Stimulated activated CD4-positive, alpha-beta T cell treated with anti-CD3 and anti-CD28 coated beads, Interleukin-1b, Interleukin-23, amount 100 ng/mL, for 1 hour (primary cell): ENCODE results near the gene UACA.
"Not testable (repeated sequence)": the region's sequence is repeated elsewhere in the genome, so short reads cannot be mapped to it uniquely, and the experiment has no call there.

ENCODE experiments used
- DNase-seq, 2 donors: peaks; one replicate each; pipeline ENCODE4 v3.0.0-alpha.2; 2020; ENCODE audit warnings: low read depth in 2 of 2

UACA gene

GRCh38 chr15:70669006-70669602, 94.3 kb downstream of the UACA start:
- no peak for DNase-seq

GRCh38 chr15:70665599-70665998, 97.8 kb downstream of the UACA start:
- DNase-seq, result no peak

- no peak for DNase-seq
These were observed 98.9 kb downstream of the UACA start for GRCh38 chr15:70664494-70664893.

GRCh38 chr15:70663069-70663468, 100.3 kb downstream of the UACA start:
- not testable (repeated sequence) for DNase-seq

- no peak for DNase-seq
These were observed 103.7 kb downstream of the UACA start for GRCh38 chr15:70659662-70660061.

GRCh38 chr15:70658641-70659040, 104.7 kb downstream of the UACA start:
- DNase-seq, result no peak

- DNase-seq, result no peak
These were observed 109.9 kb downstream of the UACA start for GRCh38 chr15:70653426-70653825.

- no peak for DNase-seq
These were observed 111.0 kb downstream of the UACA start for GRCh38 chr15:70652341-70652740.

GRCh38 chr15:70651303-70651845, 112.0 kb downstream of the UACA start:
- DNase-seq, result no peak

GRCh38 chr15:70650567-70651302, 112.6 kb downstream of the UACA start:
- no peak for DNase-seq

GRCh38 chr15:70647396-70647795, 116.0 kb downstream of the UACA start:
- no peak for DNase-seq

GRCh38 chr15:70646169-70646568, 117.2 kb downstream of the UACA start:
- no peak for DNase-seq

GRCh38 chr15:70643783-70644125, 119.6 kb downstream of the UACA start:
- DNase-seq, result no peak

- DNase-seq, result no peak
These were observed 120.1 kb downstream of the UACA start for GRCh38 chr15:70643106-70643782.

GRCh38 chr15:70636540-70637165, 126.7 kb downstream of the UACA start:
- no peak for DNase-seq

- no peak for DNase-seq
These were observed 127.5 kb downstream of the UACA start for GRCh38 chr15:70635895-70636294.

GRCh38 chr15:70633991-70634390, 129.4 kb downstream of the UACA start:
- no peak for DNase-seq

- DNase-seq, result no peak
These were observed 130.1 kb downstream of the UACA start for GRCh38 chr15:70633103-70633831.

- no peak for DNase-seq
These were observed 130.8 kb downstream of the UACA start for GRCh38 chr15:70632491-70633102.

GRCh38 chr15:70632079-70632478, 131.3 kb downstream of the UACA start:
- no peak for DNase-seq

- no peak for DNase-seq
These were observed 133.6 kb downstream of the UACA start for GRCh38 chr15:70629735-70630273.
